Testis (tissue), 3 donors: ENCODE measurements around the gene CCDC184. TPM values are rescaled to one million over a fixed set of nuclear protein-coding genes. Genes with fewer than 3 reads are reported as not detected.

Experiments
- DNase-seq: peaks from one replicate; pipeline ENCODE4 v3.0.0-alpha.2; 2019
- H3K27ac ChIP-seq, 2 donors: fragments of 200-600 bp; sonication (generic); one replicate each; pipeline ENCODE4 v1.5.1; 2019
- H3K27me3 ChIP-seq: fragments of 200-600 bp; sonication (generic); one replicate; pipeline ENCODE4 v1.5.1; 2019
- H3K36me3 ChIP-seq: fragments of 200-600 bp; sonication (generic); one replicate; pipeline ENCODE4 v1.5.1; 2017; ENCODE audit warnings: low read depth; ENCODE audit errors: missing control alignments
- H3K4me1 ChIP-seq: fragments of 200-600 bp; sonication (generic); one replicate; pipeline ENCODE4 v1.5.1; 2019
- H3K4me3 ChIP-seq, 2 donors: fragments of 200-600 bp; sonication (generic); one replicate each; pipeline ENCODE4 v1.5.1; 2017 to 2019
- H3K9me3 ChIP-seq: fragments of 200-600 bp; sonication (generic); one replicate; pipeline ENCODE4 v1.5.1; 2017
- POLR2A ChIP-seq: fragments of 450-650 bp; IDR thresholded peaks from one replicate; pipeline ENCODE4 v1.6.1; 2017; ENCODE audit warnings: antibody characterized with exemption, mild to moderate bottlenecking, moderate library complexity
- WGBS, 2 donors: methylation state at CpG; one replicate each; pipeline ENCODE4 v1.1.5; 2018; 5-methylcytosine and 5-hydroxymethylcytosine counted together
- intact Hi-C: fragments of 100-400 bp; cut with DNase I; formaldehyde crosslinking; loops from one replicate; pipeline ENCODE4 v1.15.1; 2023; ENCODE audit warnings: low total_unique reads
- polyA plus RNA-seq: library from polyadenylated mRNA; stranded (reverse); fragments of 350-450 nt; fragmentation: Illumina TruSeq; extraction: RNeasy Lipid Tissue Mini Kit (QIAGEN cat#74804); gene quantifications from one replicate; pipeline ENCODE4 v1.2.3, GENCODE V29; 2014; ENCODE audit warnings: low read depth, low replicate concordance; ENCODE audit not compliant: insufficient read depth
- total RNA-seq, 2 donors: library from RNA; depleted of rRNA; stranded (reverse); fragments of >200 nt; gene quantifications; one replicate each; pipeline ENCODE4 v1.2.3, GENCODE V29; 2016
- TF ChIP-seq, protein P1 (sequence below), 3 experiments: fragments of 450-650 bp in 2 of 3; fragments of 200-600 bp in 1 of 3; sonication (generic) in 1 of 3; IDR thresholded peaks; one replicate each; pipeline ENCODE4 v1.5.1; 2016 to 2019; ENCODE audit warnings: antibody characterized with exemption in 3 of 3, mild to moderate bottlenecking in 2 of 3, moderate library complexity in 1 of 3

CCDC184 gene
- total and polyA plus RNA-seq, 3 donors from 2014 or later = 6.9 to 8.0 (median 7.8) TPM

DNA sequence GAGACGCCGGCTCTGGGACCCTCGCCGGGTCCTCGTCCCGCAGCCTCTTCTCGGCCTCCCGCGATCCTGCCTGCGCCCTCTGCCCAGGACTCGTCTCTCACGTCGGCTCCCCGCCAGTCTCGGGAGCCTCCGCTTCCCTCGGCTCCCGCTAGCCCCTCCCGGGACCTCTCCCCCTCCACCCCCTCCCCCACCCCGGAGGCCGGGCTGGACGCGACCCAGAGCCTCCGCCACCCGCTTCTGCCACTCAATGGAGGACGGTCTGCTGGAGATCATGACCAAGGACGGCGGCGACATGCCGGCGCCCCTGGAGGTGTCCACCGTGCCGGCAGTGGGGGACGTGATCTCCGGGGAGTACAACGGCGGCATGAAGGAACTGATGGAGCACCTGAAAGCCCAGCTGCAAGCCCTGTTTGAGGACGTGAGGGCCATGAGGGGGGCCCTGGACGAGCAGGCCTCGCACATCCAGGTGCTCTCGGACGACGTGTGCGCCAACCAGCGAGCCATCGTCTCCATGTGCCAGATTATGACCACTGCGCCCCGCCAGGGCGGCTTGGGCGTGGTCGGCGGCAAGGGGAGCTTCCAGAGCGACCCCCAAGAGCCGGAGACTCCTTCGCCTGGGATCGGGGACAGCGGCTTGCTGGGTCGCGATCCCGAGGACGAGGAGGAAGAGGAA lies 568 bp downstream of the CCDC184 start:
- peak overlapping the region; percentile 60 to 75 for H3K4me3 ChIP-seq
- TF ChIP-seq, protein P1, sequence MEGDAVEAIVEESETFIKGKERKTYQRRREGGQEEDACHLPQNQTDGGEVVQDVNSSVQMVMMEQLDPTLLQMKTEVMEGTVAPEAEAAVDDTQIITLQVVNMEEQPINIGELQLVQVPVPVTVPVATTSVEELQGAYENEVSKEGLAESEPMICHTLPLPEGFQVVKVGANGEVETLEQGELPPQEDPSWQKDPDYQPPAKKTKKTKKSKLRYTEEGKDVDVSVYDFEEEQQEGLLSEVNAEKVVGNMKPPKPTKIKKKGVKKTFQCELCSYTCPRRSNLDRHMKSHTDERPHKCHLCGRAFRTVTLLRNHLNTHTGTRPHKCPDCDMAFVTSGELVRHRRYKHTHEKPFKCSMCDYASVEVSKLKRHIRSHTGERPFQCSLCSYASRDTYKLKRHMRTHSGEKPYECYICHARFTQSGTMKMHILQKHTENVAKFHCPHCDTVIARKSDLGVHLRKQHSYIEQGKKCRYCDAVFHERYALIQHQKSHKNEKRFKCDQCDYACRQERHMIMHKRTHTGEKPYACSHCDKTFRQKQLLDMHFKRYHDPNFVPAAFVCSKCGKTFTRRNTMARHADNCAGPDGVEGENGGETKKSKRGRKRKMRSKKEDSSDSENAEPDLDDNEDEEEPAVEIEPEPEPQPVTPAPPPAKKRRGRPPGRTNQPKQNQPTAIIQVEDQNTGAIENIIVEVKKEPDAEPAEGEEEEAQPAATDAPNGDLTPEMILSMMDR (IDR thresholded peaks at IDR 0.05) = peak in 1 of 3 experiments; percentile 4
- TF ChIP-seq POLR2A = no peak
- intact Hi-C loops = no loop called here
- H3K36me3 ChIP-seq = no peaks in the 10 kb centered on the region
- H3K27ac ChIP-seq = no peak overlapping the region
- 1% methylated on average over 42 of the region's 61 CpGs; no CpG with 5 or more reads in 1 of the 2 donors for WGBS, 2 donors
- DNase-seq = no peak
- peaks cover 9% of the 10 kb centered on the region for H3K4me1 ChIP-seq
- H3K27me3 ChIP-seq = no peaks in the 10 kb centered on the region
- H3K9me3 ChIP-seq = no peaks in the 10 kb centered on the region

DNA sequence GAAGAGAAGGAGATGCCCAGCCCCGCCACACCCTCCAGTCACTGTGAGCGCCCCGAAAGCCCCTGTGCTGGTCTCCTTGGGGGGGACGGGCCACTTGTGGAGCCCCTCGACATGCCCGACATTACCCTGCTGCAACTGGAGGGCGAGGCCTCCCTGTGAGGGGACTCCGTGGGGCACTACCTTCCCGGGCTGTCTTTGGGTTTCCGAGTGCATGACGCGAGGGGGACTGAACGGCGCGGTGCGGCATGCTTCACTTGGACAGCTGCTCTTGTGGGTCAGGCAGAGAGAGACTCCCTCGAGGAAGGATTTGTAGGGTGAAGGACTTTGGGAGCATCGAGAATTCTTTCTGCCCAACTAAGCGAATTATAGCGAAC lies 1.1 kb downstream of the CCDC184 start:
- Histone ChIP-seq H3K27me3 (no peaks in the 10 kb centered on the region), H3K36me3 (no peaks in the 10 kb centered on the region), H3K4me3 (peak overlapping the region; percentile 60 to 75), H3K27ac (no peak overlapping the region), H3K9me3 (no peaks in the 10 kb centered on the region), H3K4me1 (peaks cover 9% of the 10 kb centered on the region)
- intact Hi-C loops = no loop called here
- WGBS, 2 donors = 1 to 9% methylated on average over 14 to 19 of the region's 20 CpGs
- no peak for TF ChIP-seq POLR2A
- TF ChIP-seq, protein P1 (IDR thresholded peaks at IDR 0.05) = no peak
- DNase-seq = no peak

DNA sequence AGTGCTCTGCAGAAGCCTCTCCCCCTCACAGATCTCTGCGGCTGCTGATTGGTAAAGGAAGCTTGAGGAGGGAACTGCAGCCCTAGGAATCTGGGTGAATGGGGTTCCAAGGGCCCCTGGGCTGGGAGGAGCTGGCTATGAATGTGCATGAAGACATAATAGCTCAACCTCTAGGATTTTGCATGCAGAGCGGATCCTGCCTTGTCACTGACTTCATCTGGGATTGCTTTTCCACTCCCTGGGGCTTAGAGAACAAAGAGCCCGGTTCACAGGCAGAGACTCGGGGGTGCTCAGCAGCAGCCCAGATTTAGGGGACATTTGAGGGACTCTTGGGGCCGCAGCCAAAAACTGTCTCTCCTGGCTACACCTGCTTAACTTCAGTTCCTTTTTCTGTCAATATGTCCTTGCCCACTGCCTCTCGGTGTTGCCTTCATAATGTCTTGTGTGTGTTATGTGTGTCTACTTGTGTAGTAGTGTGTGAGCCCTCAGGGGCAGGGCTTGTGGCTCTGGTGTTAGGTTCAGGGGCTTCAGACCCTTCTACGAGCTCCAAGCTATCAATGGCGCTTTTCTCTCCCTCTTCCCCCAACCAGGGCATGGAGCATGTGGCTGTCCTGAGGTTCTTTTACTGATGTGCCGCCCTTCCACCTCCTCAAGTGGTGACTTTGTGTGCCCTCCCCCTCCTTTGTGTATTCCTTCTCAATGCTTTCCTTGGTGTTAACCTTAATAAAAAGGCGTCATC lies 1.9 kb downstream of the CCDC184 start:
- Histone ChIP-seq H3K27me3 (no peaks in the 10 kb centered on the region), H3K4me1 (peaks cover 9% of the 10 kb centered on the region), H3K36me3 (no peaks in the 10 kb centered on the region), H3K4me3 (peak overlapping the region; percentile 60 to 75), H3K9me3 (no peaks in the 10 kb centered on the region), H3K27ac (no peak overlapping the region)
- intact Hi-C loops = no loop called here
- no peak for DNase-seq
- 52 to 63% methylated on average over 10 of the region's 10 CpGs for WGBS, 2 donors
- TF ChIP-seq, protein P1 (IDR thresholded peaks at IDR 0.05) = no peak
- no peak for TF ChIP-seq POLR2A

DNA sequence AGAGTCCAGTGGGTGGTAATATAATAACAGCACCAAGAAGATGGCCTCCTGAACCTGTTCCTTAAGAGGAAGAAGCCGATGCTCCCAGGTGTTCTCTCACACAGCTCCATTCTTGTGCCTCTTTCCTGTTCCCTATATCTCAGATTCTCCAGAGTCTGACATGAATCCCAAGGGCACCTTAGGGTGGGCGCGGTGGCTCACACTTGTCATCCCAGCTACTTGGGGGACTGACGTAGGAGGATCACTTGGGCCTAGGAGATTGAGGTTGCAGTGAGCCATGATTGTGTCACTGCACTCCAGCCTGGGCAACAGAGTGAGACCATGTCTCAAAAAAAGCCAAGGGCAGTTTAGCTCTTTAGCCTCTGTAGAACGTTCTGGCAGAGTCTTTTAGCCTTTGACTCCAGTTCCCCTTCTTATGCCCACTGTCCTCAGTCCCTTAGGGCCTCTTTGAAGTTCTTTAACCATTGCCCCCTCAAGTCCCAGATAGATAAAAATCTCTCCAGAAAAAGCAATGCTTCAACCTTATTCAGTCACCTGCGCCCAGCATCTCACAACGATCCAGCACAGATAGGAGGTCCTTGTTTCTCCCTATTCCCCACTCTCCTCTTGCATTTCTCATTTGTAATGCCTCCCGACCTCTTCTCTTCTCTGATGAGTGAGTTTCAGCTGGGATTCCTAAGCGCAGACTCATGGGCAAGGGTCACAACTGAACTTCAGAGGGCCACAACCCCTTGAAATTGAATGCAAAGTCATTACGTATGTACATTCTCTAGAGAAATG lies 4.7 kb downstream of the CCDC184 start:
- Histone ChIP-seq H3K36me3 (no peaks in the 10 kb centered on the region), H3K9me3 (no peaks in the 10 kb centered on the region), H3K4me3 (no peak overlapping the region), H3K27me3 (no peaks in the 10 kb centered on the region), H3K27ac (no peak overlapping the region), H3K4me1 (peaks cover 4% of the 10 kb centered on the region)
- 83 to 89% methylated on average over 10 of the region's 10 CpGs for whole genome bisulfite sequencing, 2 donors
- DNase-seq = no peak
- intact Hi-C loops = no loop called here
- TF ChIP-seq POLR2A = no peak
- TF ChIP-seq, protein P1 (IDR thresholded peaks at IDR 0.05) = no peak
